ENCODE results near the gene KLHL29.

DNA sequence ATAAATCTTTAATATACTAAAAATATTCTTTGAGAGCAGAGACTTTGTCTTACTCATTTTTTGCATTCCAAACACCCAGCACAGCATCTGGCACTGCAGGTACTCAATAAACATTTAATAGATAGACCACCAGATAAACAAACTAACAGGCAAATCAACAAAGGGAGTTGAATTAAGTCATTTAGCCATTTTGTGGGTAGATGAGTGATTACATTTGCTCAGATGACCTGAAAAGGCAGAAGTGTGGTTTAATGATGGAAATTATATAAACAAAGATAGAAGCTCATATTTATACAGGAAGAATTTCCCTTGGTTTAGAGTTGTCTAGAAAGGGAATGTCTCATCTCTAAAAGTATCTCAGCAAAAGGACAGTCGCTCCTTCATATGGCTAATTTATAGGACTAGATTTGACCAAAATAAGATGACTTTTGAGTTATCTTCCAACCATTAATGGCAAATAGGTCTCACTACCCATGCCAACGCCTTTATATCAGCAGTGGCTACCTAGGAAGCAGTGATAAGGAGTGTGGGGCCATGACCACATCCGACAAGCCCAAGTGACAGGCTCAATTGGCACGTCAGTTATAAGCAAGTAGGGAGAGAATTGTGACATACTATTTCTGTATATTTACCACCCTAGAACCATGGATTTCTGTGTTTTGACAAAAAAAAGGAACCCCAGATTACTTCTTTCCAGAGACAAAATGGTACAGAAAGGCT is 368.5 kb downstream of the KLHL29 start:
- no peak for TF ChIP-seq POLR2A (IDR thresholded peaks at IDR 0.05)
- TF ChIP-seq, protein P1, sequence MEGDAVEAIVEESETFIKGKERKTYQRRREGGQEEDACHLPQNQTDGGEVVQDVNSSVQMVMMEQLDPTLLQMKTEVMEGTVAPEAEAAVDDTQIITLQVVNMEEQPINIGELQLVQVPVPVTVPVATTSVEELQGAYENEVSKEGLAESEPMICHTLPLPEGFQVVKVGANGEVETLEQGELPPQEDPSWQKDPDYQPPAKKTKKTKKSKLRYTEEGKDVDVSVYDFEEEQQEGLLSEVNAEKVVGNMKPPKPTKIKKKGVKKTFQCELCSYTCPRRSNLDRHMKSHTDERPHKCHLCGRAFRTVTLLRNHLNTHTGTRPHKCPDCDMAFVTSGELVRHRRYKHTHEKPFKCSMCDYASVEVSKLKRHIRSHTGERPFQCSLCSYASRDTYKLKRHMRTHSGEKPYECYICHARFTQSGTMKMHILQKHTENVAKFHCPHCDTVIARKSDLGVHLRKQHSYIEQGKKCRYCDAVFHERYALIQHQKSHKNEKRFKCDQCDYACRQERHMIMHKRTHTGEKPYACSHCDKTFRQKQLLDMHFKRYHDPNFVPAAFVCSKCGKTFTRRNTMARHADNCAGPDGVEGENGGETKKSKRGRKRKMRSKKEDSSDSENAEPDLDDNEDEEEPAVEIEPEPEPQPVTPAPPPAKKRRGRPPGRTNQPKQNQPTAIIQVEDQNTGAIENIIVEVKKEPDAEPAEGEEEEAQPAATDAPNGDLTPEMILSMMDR (IDR thresholded peaks at IDR 0.05), result no peak
- TF ChIP-seq EP300 (IDR thresholded peaks at IDR 0.05), result no peak

All from tibial nerve (tissue), 4 donors.